Upper lobe of right lung (tissue), 1 donor: Measurements from ENCODE around the gene PCCA. TPM values are rescaled to one million over a fixed set of nuclear protein-coding genes. Genes with fewer than 3 reads are reported as not detected.

Experiments used
- ATAC-seq: fragments of 200-7000 bp; cut with Tn5 transposase; one replicate; pipeline ENCODE4 v1.9.1; 2020; ENCODE audit warnings: mild to moderate bottlenecking, moderate library complexity
- DNase-seq: peaks from one replicate; pipeline ENCODE4 v3.0.0-alpha.2; 2020
- H3K27ac ChIP-seq: fragments of 200-600 bp; one replicate; pipeline ENCODE4 v1.8.0; 2022
- H3K27me3 ChIP-seq: fragments of 200-600 bp; one replicate; pipeline ENCODE4 v1.8.0; 2022; ENCODE audit warnings: mild to moderate bottlenecking
- H3K36me3 ChIP-seq: fragments of 200-600 bp; one replicate; pipeline ENCODE4 v1.8.0; 2022
- H3K4me1 ChIP-seq: fragments of 200-600 bp; one replicate; pipeline ENCODE4 v1.8.0; 2022
- H3K4me3 ChIP-seq: fragments of 200-600 bp; one replicate; pipeline ENCODE4 v1.8.0; 2022; ENCODE audit warnings: mild to moderate bottlenecking
- H3K9me3 ChIP-seq: fragments of 200-600 bp; one replicate; pipeline ENCODE4 v1.8.0; 2022
- intact Hi-C: fragments of 100-400 bp; cut with DNase I; formaldehyde crosslinking; loops from one replicate; pipeline ENCODE4 v1.11.0; 2022
- long read RNA-seq: library from polyadenylated mRNA; unstranded; transcript quantifications from one replicate; pipeline ENCODE4 v2.0.0, GENCODE V29; 2021
- total RNA-seq: library from RNA; stranded (reverse); fragmentation: NEBNext Ultra II Directional; extraction: Animal tissue kit (Norgen Biotek cat#: 25700); gene quantifications from one replicate; pipeline ENCODE4 v1.2.1, GENCODE V29; 2021
- TF ChIP-seq, protein P1 (sequence below): fragments of 200-600 bp; IDR thresholded peaks from one replicate; pipeline ENCODE4 v1.8.0; 2022; ENCODE audit warnings: antibody characterized with exemption
- donor health status: DM: no; HTN: yes; CAD: no; lungs with severe emphysema.

The PCCA gene, protein sequence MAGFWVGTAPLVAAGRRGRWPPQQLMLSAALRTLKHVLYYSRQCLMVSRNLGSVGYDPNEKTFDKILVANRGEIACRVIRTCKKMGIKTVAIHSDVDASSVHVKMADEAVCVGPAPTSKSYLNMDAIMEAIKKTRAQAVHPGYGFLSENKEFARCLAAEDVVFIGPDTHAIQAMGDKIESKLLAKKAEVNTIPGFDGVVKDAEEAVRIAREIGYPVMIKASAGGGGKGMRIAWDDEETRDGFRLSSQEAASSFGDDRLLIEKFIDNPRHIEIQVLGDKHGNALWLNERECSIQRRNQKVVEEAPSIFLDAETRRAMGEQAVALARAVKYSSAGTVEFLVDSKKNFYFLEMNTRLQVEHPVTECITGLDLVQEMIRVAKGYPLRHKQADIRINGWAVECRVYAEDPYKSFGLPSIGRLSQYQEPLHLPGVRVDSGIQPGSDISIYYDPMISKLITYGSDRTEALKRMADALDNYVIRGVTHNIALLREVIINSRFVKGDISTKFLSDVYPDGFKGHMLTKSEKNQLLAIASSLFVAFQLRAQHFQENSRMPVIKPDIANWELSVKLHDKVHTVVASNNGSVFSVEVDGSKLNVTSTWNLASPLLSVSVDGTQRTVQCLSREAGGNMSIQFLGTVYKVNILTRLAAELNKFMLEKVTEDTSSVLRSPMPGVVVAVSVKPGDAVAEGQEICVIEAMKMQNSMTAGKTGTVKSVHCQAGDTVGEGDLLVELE
- total RNA-seq = 34.7 TPM
- long read RNA-seq, transcript PCCA-202 (24 exons, 2,494 nt) = major isoform, 20 of 45 reads
- long read RNA-seq, partial matches to known transcripts = 5 of 45 reads
- long read RNA-seq, other reads (novel, unspliced or antisense) = 17 of 45 reads

DNA sequence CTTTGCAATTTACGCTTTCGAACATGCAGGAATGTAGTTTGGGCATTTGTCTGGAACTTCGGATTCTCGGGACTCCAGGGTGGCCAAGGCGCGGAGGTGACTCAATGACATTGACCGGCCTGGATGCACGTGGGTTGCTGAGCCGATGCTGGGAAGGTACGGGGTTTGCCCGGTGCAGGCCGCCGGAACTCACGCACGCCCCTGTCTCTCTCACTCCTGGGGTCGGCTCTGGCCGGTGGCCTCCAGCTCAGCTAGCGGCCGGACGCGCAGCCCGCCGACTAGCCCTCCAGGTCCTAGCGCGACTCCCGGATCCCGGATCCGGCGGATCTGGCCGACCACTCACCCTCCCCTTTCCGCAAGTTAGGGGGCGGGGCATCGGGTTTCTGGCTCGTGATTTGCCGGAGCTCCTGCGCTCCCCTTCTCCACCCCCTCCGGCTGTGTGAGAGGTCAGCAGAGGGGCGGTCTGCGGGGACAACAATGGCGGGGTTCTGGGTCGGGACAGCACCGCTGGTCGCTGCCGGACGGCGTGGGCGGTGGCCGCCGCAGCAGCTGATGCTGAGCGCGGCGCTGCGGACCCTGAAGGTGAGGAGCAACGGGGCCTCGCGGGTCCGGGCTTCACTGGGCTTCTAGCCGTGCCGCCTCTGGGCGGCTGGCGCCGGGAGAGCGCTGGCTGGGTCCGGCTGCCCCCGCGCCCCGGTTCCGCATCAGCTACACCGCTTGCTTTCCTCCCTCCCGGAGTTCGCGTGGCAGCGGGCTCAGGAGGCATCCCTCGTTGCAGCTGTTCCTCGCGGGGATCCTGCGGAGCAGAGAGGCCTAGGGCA, at the start of gene PCCA:
PCCA (plus strand) TSS at position 450 of the 821 bp plus-strand sequence; CDS start at position 478, 28 bp downstream.
- H3K9me3 ChIP-seq = no peaks in the 10 kb centered on the region
- H3K27ac ChIP-seq = peak within 1 kb of the TSS; percentile 78
- H3K4me3 ChIP-seq = peak within 1 kb of the TSS; percentile 73
- ATAC-seq (peak; percentile 99), DNase-seq (peak; percentile 98)
- peaks cover 21% of the 10 kb centered on the region for H3K4me1 ChIP-seq
- no peaks in the 10 kb centered on the region for H3K36me3 ChIP-seq
- no peaks in the 10 kb centered on the region for H3K27me3 ChIP-seq
- TF ChIP-seq, protein P1, sequence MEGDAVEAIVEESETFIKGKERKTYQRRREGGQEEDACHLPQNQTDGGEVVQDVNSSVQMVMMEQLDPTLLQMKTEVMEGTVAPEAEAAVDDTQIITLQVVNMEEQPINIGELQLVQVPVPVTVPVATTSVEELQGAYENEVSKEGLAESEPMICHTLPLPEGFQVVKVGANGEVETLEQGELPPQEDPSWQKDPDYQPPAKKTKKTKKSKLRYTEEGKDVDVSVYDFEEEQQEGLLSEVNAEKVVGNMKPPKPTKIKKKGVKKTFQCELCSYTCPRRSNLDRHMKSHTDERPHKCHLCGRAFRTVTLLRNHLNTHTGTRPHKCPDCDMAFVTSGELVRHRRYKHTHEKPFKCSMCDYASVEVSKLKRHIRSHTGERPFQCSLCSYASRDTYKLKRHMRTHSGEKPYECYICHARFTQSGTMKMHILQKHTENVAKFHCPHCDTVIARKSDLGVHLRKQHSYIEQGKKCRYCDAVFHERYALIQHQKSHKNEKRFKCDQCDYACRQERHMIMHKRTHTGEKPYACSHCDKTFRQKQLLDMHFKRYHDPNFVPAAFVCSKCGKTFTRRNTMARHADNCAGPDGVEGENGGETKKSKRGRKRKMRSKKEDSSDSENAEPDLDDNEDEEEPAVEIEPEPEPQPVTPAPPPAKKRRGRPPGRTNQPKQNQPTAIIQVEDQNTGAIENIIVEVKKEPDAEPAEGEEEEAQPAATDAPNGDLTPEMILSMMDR = no peak
- intact Hi-C loops = no loop called here

DNA sequence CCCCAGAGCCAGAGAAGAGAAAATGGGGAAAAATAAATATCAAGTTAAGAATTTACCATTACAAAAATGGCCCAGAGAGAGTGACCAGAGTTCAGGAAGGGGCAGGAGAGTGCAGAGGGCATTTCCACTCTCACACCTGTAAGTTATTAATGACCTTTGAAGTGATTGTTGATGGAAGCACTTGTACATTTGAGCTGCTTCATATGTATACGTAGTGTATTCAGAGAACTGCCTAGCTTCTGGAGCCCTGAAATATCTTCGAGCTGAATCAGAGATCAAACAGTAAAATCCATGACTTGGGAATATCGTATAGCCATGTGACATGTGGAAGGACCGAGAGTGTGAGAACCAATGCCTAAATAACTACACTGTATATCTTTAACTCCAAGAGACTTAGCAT, 49.2 kb upstream of the PCCA start:
- no peak overlapping the region for H3K27ac ChIP-seq
- H3K36me3 ChIP-seq = no peaks in the 10 kb centered on the region
- no peaks in the 10 kb centered on the region for H3K4me1 ChIP-seq
- H3K27me3 ChIP-seq = no peaks in the 10 kb centered on the region
- intact Hi-C loops = no loop called here
- ATAC-seq = no peak
- DNase-seq = no peak
- no peak overlapping the region for H3K4me3 ChIP-seq
- no peaks in the 10 kb centered on the region for H3K9me3 ChIP-seq
- TF ChIP-seq, protein P1 = no peak

DNA sequence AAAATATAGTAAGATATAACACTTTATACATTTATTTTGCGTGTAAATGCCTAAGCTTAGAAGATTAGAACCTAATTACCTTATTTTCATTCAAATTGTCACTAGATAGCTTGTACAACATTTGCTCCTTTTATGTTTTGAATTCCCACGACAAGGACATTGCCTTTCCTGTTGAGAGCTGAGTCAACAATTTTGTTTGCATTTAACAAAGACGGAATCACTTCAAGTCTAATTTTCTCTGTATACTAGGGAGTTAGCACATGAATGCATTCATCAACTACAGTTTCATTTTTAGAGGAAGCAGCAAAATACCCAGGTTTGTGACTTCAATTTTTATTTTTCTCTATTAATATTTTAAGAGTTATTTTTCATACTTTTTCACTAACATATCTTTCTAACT, 48.7 kb upstream of the PCCA start:
- Histone ChIP-seq H3K36me3 (no peaks in the 10 kb centered on the region), H3K27ac (no peak overlapping the region), H3K4me3 (no peak overlapping the region), H3K4me1 (no peaks in the 10 kb centered on the region), H3K9me3 (no peaks in the 10 kb centered on the region), H3K27me3 (no peaks in the 10 kb centered on the region)
- intact Hi-C loops = no loop called here
- DNase-seq = no peak
- TF ChIP-seq, protein P1 = no peak
- ATAC-seq = no peak

DNA sequence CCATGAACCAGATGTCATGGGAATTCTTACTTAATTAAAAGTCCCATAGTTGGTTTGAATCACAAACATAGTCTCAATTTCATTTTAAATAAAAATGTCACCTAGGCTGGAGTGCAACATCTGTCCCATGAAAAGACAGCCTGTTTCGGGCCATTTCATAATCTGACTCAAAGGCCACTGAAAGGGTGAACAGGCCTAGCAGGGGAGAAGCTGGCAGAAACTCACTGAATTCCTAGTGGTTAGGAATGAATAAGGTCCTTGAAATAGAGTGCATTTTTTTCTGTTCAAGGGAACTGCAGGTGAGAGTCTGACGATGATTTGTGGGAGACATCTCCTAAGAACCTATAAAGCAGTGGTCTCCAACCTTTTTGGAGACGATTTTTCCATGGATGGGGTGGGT, 44.0 kb upstream of the PCCA start:
- H3K27me3 ChIP-seq = no peaks in the 10 kb centered on the region
- TF ChIP-seq, protein P1 = no peak
- DNase-seq = no peak
- H3K9me3 ChIP-seq = no peaks in the 10 kb centered on the region
- intact Hi-C loops = no loop called here
- no peak for ATAC-seq
- H3K4me1 ChIP-seq = no peaks in the 10 kb centered on the region
- no peak overlapping the region for H3K27ac ChIP-seq
- H3K4me3 ChIP-seq = no peak overlapping the region
- no peaks in the 10 kb centered on the region for H3K36me3 ChIP-seq

DNA sequence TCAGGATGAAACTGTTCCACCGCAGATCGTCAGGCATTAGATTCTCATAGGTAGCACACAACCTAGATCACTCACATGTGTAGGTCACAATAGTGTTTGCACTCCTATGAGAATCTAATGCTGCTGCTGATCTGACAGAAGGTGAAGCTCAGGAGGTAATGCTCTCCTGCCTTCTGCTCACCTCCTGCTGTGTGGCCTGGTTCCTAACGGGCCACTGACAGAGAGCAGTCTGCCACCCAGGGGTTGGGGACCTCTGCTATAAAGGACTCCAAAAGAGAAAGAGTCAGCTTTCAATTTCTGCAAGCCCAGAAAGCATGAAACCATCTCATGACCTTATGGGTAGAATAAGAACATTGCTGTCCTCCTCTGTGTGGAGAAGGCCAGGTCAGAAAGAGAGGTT, 43.5 kb upstream of the PCCA start:
- Histone ChIP-seq H3K27me3 (no peaks in the 10 kb centered on the region), H3K36me3 (no peaks in the 10 kb centered on the region), H3K4me3 (no peak overlapping the region), H3K4me1 (no peaks in the 10 kb centered on the region), H3K9me3 (no peaks in the 10 kb centered on the region), H3K27ac (no peak overlapping the region)
- no peak for DNase-seq
- TF ChIP-seq, protein P1 = no peak
- no peak for ATAC-seq
- intact Hi-C loops = no loop called here
